Spleen (tissue), 7 donors: ENCODE results near the gene MBD3L4.
"Not testable (repeated sequence)": the region's sequence is repeated elsewhere in the genome, so short reads cannot be mapped to it uniquely, and the experiment has no call there.

Experiments used
- CTCF ChIP-seq, 11 experiments: fragments of 200-600 bp in 7 of 11; fragments of 450-650 bp in 4 of 11; sonication (generic) in 4 of 11; IDR thresholded peaks in 8 of 11; conservative IDR thresholded peaks in 3 of 11; 1 replicate in 7 of 11; 2 replicates in 4 of 11; pipeline versions ENCODE4 v1.4.0 to v1.8.0; 2016 to 2021; ENCODE audit warnings: antibody characterized with exemption in 11 of 11, inconsistent platforms in 4 of 11, mild to moderate bottlenecking in 1 of 11
- POLR2A ChIP-seq, 3 donors: fragments of 450-650 bp; IDR thresholded peaks; one replicate each; pipeline ENCODE4 v1.5.1; 2017; ENCODE audit warnings: antibody characterized with exemption in 3 of 3, mild to moderate bottlenecking in 1 of 3
- donor health status: DM: no; HTN: no; CAD: no; lungs with moderate emphysema.
- donor health status: DM: no; HTN: no; CAD: no.
- donor health status: DM: no; HTN: no; CAD: no.

- not testable (repeated sequence) for TF ChIP-seq CTCF (IDR thresholded peaks at IDR 0.05 in 8 of 11, conservative IDR thresholded peaks at IDR 0.05 in 3 of 11); POLR2A (IDR thresholded peaks at IDR 0.05)
Measured at GRCh38 chr19:7052896-7053295, 12.9 kb upstream of the MBD3L4 start.
